ELR (cell line): ENCODE measurements around the gene CRYBB1.

Experiments
- DNase-seq: peaks from one replicate; pipeline ENCODE4 v3.0.0-alpha.2; 2015; ENCODE audit warnings: low read depth

Gene CRYBB1

GRCh38 chr22:26606611-26607010, 11.2 kb downstream of the CRYBB1 start:
- peak; percentile 88 for DNase-seq

- no peak for DNase-seq
These were observed 13.5 kb downstream of the CRYBB1 start for GRCh38 chr22:26604368-26604767.

GRCh38 chr22:26602127-26602526, 15.7 kb downstream of the CRYBB1 start:
- DNase-seq = no peak

GRCh38 chr22:26601726-26602125, 16.1 kb downstream of the CRYBB1 start:
- no peak for DNase-seq

GRCh38 chr22:26599505-26599904, 18.3 kb downstream of the CRYBB1 start:
- no peak for DNase-seq

GRCh38 chr22:26597480-26597879, 20.3 kb downstream of the CRYBB1 start:
- no peak for DNase-seq

GRCh38 chr22:26597026-26597425, 20.8 kb downstream of the CRYBB1 start:
- DNase-seq = no peak

GRCh38 chr22:26593763-26594162, 24.1 kb downstream of the CRYBB1 start:
- no peak for DNase-seq

- no peak for DNase-seq
These were observed 25.4 kb downstream of the CRYBB1 start for GRCh38 chr22:26592421-26592891.

GRCh38 chr22:26589845-26590736, 27.7 kb downstream of the CRYBB1 start, which contains the start of gene TPST2:
TSS of gene TPST2 (minus strand) at chr22:26590132. CDS start at chr22:26541630, 48,502 bp downstream.
- DNase-seq = peak; percentile 83

- peak; percentile 53 for DNase-seq
These were observed 28.4 kb downstream of the CRYBB1 start for GRCh38 chr22:26589367-26589844.

- no peak for DNase-seq
These were observed 29.0 kb downstream of the CRYBB1 start for GRCh38 chr22:26588729-26589366.

- no peak for DNase-seq
These were observed 29.7 kb downstream of the CRYBB1 start for GRCh38 chr22:26587991-26588613.

- DNase-seq = no peak
These were observed 31.1 kb downstream of the CRYBB1 start for GRCh38 chr22:26586556-26587325.

GRCh38 chr22:26585104-26585790, 32.6 kb downstream of the CRYBB1 start:
- DNase-seq = peak; percentile 90

GRCh38 chr22:26584010-26584409, 33.8 kb downstream of the CRYBB1 start:
- no peak for DNase-seq

- no peak for DNase-seq
These were observed 36.1 kb downstream of the CRYBB1 start for GRCh38 chr22:26581633-26582168.

GRCh38 chr22:26581026-26581425, 36.8 kb downstream of the CRYBB1 start:
- DNase-seq = no peak

- no peak for DNase-seq
These were observed 37.4 kb downstream of the CRYBB1 start for GRCh38 chr22:26580240-26580962.

GRCh38 chr22:26579331-26579886, 38.4 kb downstream of the CRYBB1 start:
- DNase-seq = no peak
